HG02763 (cell line): ENCODE data around the gene ABL1.
"Not testable (repeated sequence)": the region's sequence is repeated elsewhere in the genome, so short reads cannot be mapped to it uniquely, and the experiment has no call there.

ENCODE experiments used
- ATAC-seq: cut with Tn5 transposase; IDR thresholded peaks from one replicate; pipeline ENCODE4 v1.9.1; 2021; ENCODE audit warnings: mild to moderate bottlenecking, moderate library complexity; ENCODE audit not compliant: unreplicated experiment

ABL1 gene

GRCh38 chr9:130847306-130848217 lies 12.5 kb downstream of the ABL1 start:
- ATAC-seq, result no peak

GRCh38 chr9:130848514-130848913 lies 13.5 kb downstream of the ABL1 start:
- ATAC-seq, result not testable (repeated sequence)

DNA sequence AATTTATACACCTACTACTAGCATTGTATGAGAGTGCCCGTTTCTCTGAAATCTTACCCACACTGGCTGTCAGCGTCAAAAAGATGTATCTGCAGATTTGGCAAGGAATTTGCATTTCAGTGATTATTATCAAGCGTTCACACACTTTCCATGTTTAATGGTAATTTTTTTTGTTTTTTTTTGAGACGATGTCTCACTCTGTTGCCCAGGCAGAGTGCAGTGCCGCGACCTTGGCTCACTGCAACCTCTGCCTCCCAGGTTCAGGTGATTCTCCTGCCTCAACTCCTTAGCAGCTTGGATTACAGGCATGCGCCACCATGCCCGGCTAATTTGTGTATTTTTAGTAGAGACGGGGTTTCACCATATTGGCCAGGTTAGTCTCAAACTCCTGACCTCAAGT lies 14.3 kb downstream of the ABL1 start:
- ATAC-seq, result no peak

GRCh38 chr9:130852801-130853200 lies 17.7 kb downstream of the ABL1 start:
- no peak for ATAC-seq

DNA sequence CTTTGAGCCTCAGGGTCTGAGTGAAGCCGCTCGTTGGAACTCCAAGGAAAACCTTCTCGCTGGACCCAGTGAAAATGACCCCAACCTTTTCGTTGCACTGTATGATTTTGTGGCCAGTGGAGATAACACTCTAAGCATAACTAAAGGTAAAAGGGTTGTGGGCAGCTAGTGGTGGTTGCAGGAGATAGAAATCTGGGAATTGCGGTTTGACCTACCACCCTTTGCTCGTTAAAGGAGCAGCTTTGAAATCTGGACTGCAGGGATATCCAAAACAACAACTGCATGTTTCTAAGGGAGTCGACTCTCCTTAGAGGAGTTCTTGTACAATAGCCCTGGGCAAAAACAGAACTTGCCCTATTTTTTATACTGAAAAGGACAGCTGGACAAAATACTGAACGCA lies 19.0 kb downstream of the ABL1 start:
- ATAC-seq, result no peak

GRCh38 chr9:130854835-130855234 lies 19.8 kb downstream of the ABL1 start:
- no peak for ATAC-seq

- ATAC-seq, result no peak
Observed at GRCh38 chr9:130856474-130856873, 21.4 kb downstream of the ABL1 start.

DNA sequence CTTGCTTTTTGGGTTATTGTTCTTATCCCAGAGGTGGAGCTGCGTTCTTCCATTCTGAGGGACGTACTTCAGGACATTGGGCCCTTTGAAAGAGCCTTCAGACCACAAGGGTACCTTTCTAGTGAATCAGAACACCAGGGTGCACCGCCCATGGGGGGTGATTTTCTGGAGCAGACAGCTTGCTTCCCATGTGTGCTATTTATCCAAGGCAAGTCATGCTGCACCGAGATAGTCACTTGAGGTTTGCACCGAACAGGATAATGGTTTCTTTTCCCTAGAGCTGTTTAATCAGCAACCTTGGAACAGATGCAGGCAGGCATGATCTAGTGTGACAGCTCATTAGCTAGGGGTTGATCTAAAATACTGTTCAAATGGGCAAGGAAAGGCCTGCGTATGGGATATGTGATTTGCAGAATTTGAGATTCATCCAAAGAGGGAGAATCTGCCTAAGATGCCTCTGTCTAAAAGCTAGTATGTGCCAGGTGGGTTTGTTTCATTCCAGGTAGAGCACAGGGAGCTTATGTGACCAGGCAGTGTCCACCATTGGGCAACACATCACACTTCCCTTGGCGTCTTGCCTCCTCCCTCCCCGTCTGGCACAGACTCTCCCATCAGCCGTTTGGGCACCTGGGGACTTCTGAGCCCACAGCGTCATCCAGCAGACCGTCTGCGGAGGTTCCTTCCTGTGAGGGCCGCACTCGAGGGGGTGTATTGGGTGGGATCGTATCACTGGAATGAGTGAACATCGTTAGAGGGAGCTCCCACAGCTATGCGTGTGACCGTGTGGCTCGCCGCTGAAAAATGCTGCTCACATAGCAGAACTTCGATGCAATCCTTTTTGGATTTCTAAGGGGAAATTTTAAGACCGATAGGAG lies 23.0 kb downstream of the ABL1 start:
- no peak for ATAC-seq

GRCh38 chr9:130858739-130859705 lies 24.0 kb downstream of the ABL1 start:
- ATAC-seq, result no peak

GRCh38 chr9:130860458-130861316 lies 25.6 kb downstream of the ABL1 start:
- no peak for ATAC-seq

GRCh38 chr9:130861372-130862180 lies 26.5 kb downstream of the ABL1 start:
- ATAC-seq, result no peak

- no peak for ATAC-seq
Observed at GRCh38 chr9:130862217-130862616, 27.2 kb downstream of the ABL1 start.

DNA sequence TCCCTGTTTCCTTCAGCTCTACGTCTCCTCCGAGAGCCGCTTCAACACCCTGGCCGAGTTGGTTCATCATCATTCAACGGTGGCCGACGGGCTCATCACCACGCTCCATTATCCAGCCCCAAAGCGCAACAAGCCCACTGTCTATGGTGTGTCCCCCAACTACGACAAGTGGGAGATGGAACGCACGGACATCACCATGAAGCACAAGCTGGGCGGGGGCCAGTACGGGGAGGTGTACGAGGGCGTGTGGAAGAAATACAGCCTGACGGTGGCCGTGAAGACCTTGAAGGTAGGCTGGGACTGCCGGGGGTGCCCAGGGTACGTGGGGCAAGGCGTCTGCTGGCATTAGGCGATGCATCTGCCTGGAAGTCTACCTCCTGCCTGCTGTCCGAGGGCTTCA lies 27.7 kb downstream of the ABL1 start:
- no peak for ATAC-seq

GRCh38 chr9:130864541-130864940 lies 29.5 kb downstream of the ABL1 start:
- ATAC-seq, result no peak

- no peak for ATAC-seq
Observed at GRCh38 chr9:130865921-130866320, 30.9 kb downstream of the ABL1 start.

DNA sequence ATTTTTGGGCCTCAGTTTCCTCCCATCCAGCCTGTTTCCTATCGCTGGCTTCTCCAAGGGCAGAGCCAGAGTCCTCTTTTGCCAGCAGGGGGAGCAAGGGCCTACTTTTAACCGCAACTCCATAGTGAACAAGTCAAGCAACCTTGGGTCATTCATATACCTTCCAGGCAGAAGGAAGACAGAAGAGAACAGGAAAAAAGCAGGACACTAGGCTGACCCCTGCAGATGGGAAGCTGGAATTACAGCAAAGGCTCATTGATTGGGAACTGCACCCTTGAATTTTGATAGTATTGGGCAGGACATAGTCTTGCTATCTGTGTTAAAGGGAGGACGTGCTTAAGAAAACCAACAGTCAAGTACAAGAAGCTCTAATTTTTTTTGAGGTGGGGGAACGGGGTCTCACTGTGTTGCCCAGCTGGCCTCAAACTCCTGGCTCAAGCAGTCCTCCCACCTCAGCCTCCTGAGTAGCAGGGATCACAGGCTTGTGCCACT lies 31.5 kb downstream of the ABL1 start:
- no peak for ATAC-seq

DNA sequence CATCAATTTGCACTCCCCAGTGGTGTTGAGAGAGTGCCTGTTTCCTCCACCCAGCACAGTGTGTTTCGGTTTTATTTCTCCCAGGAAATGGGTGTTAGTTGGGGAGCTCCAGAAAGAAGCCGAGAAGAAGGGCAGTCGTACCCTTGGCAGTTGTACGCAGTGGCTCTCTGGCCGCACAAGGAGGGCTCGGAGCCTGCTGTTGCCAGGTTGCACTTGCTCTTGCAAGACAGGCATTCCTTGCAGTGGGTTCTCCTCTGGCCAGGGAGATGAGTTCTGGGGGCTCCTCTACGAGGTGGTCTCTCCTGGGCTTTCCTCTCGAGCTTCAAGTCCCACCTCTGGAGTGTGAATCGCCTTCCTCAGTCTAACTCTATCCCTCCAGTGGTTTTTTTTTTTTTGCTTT lies 32.5 kb downstream of the ABL1 start:
- no peak for ATAC-seq

- ATAC-seq, result no peak
Observed at GRCh38 chr9:130868230-130868629, 33.2 kb downstream of the ABL1 start.

GRCh38 chr9:130869250-130869649 lies 34.2 kb downstream of the ABL1 start:
- ATAC-seq, result no peak
